Kidney glomerular epithelial cell (primary cell): ENCODE data around the gene MRPS35.

ENCODE experiments used
- DNase-seq: peaks from one replicate; lab custom pipeline; 2025; lab: John Stamatoyannopoulos, UW

MRPS35 gene

DNA sequence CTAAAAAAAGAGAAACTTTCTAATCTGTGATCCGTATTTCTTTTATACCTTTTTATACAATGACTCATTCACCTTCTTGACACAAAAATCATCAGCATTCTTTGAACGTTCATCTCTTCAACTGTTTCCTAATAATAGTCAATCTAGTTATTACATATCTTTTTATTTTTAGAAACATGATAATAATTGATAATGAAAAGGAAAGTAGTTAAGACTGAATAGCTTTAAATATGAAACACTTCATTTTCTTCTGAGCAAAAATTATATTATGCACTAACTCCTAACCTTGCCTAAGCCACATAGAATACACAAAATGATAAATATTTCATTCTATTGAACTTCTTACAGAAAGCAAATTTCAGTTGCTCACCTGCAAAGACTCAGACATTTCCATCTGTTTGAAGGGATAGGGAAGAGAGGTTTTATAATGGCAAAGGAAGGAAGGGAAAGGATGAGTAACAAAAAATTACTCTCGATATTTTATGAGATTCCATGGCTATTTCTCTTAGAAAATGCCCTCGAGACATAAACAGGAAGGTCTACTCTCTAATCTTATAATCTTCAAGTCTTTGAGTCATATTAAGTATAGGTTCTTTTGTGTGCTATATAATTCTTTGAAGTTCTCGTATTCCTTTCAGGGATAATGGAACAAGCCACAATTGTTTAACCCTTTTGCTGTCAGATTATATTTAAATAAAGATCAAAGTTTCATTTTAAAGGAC, 61.9 kb downstream of the MRPS35 start:
- DNase-seq = no peak

DNA sequence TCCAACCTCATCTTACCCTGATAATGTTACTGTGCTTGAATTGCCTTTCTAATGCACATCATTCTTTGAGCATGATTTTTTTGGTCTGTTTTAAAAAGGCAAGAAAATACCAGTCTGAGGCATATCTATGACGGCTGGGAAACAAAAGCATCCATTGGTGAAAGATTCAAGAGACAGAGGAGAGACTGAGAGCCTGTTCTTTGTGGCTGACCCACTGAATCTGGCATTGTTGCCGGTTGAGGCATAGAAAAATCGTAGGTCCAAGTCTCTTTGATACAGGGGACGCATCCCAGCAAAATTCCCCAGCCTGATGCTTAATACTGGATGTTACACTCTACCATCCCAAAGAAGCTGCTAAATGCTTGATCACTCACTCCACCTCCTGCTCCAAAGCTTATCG, 66.5 kb downstream of the MRPS35 start:
- no peak for DNase-seq

DNA sequence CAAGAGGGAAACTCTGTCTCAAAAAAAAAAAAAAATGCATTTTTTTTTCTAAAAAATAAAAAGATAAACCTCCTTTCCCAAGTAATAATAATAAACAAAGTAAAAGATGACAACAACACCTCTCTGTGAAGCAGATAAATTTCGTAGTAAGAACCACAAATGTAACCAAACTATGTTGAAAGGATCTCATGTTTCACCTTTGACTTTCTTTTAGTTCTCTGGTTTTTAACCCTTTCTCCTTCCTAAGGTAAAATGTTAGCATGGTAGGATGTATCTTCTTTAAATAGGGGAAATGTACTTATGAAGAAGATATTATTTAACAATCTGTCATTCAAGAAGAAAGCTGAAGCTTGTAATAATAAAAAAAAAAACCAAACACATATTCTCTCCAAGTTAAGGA, 67.6 kb downstream of the MRPS35 start:
- DNase-seq = no peak

DNA sequence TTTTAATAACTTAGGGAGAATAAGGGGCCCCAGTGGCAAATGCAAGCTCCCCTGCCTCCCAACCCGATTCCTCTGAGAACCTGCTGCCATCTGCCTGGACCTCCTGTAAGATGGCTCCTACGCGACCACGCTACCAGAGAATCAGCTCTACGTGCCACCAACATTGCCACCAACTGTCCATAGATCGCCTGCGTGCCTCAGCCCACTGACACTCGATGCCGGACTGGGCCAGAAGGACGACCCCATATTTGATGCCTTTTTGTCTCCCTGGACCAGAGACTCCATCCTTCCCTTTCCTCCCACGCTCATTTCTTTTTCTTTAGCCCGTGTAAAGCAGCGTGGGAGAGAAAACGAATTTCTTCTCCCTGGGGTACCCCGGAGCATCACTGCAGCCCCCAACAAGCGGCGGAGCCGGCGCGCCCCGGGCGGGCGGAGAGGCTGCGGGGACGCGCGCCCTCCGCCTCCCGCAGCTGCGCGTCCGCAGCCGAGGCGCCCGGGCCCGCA, 68.8 kb downstream of the MRPS35 start:
- DNase-seq = no peak

- peak; percentile 69 for DNase-seq
Observed at GRCh38 chr12:27779920-27780611, 69.4 kb downstream of the MRPS35 start, which contains the start of the genes KLHL42 and MANSC4. Gene KLHL42 (plus strand): TSS chr12:27780233. CDS start chr12:27780331, 98 bp downstream. Gene MANSC4 (minus strand): TSS chr12:27780236. CDS start chr12:27771276, 8,960 bp downstream.

- DNase-seq = peak; percentile 13
Observed at GRCh38 chr12:27780612-27781408, 70.2 kb downstream of the MRPS35 start.

- no peak for DNase-seq
Observed at GRCh38 chr12:27781680-27782079, 71.0 kb downstream of the MRPS35 start.

DNA sequence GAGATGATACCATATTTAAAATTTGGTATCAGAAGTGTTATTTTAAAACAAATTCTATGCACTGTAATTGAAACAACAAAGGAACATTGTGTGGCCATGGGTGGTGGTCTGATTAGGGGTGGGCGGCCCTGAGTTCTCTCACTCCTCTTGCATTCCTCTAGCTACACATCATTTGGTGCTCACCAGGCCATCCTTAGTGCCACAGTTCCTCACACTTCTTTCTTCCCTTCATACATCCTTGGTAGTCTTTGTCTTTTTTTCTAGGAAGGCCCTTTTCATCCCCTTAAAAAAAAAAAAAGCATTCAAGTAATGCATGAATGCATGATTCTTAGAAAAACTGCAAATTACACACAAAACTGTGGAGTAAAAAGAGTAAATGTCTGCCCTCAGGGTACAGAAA, 71.8 kb downstream of the MRPS35 start:
- DNase-seq = no peak

DNA sequence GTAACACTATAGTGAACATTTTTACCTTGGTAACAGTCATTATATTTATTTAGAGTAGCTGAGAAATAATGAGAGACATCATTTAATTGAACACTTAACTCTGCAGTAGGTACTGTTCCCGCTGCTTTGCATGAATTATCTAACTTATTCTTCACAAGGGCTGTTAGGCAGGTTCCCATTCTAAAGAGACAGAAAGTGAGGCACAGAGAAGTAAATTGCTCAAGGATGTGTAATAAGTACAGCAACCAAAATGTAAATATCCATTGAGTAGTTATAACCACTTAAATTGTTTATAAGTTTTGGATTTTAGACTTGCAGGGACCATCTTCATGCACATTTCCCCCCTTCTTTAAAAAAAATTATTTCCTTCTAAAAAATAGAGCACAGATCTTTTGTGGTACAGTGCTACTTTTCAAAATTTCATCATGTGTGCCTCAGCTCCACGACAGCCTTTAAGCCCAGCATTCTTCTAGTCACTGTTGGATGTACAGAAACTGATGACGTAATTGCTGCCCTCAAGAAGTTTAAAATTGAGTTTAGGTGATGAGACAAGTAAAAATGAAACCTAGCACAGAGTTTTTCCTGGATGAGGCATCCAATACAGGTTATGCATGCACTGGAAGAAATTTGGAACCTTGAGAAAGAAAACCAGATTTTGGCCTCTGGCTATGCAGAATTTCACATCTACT, 75.4 kb downstream of the MRPS35 start:
- no peak for DNase-seq

DNA sequence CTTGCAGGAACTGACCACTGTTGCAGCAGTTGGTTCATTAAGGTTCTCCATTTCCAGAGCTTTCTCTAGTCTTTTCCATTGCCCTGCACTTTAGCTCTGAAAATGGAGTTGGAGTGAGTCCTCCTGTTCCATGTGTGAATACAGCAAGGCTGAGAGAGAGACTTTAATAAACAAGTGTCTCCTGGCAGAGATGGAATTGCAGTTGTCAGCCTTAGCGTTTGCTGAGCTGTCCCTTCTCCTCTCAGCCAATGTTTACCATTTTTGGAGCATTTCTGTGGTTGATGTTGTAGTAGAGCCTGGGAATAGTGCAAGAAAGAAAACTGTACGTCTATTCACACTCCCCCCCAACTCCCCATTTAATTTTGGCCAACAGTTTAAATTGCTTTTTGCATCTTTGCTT, 76.9 kb downstream of the MRPS35 start:
- no peak for DNase-seq

DNA sequence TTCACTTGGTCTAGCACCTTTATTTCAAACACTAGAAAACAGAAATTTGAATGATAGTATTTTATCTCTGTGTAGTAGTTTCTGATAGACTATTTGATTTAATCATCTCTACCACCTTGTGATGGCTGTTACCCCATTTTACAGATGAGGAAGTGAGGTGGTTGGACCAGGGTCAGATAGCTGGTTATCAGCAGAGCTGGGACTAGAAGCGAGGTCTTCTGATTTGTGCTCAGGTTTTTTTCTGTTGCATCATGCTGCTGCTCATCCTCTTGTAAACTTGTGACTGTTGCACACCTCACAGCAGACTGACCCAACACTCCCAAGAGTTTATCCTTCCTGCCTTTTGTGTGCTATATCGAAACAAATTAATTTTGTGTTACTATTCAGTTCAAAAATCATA, 79.5 kb downstream of the MRPS35 start:
- no peak for DNase-seq

GRCh38 chr12:27794818-27795584, 84.4 kb downstream of the MRPS35 start:
- no peak for DNase-seq

- no peak for DNase-seq
Observed at GRCh38 chr12:27796128-27796527, 85.5 kb downstream of the MRPS35 start.

DNA sequence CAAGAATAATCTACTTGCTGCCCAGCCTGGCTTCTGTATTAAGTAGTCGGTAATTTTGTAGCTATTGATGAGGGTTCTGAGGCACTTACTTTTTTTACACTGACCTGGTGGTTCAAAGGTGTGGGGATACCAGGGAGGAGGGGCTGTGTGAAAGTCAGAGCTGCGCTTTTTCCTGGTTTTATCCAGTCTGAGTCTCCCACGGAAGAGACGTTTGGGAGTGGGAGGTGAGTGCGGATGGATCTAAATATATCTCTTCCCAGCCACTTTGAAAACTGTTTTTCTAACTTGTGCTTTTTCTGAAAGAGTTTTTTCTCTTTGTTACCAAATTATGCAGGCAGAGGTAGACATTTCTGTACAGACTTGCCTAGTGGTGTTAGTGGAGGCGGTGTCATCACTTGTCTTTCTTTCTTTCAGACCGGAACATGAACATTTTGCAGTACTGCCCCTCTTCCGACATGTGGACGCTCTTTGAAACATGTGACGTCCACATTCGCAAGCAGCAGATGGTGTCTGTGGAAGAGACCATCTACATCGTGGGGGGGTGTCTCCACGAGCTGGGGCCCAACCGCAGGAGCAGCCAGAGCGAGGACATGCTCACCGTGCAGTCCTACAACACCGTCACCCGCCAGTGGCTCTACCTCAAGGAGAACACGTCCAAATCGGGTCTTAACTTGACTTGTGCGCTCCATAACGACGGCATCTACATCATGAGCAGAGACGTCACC, 86.8 kb downstream of the MRPS35 start:
- no peak for DNase-seq

DNA sequence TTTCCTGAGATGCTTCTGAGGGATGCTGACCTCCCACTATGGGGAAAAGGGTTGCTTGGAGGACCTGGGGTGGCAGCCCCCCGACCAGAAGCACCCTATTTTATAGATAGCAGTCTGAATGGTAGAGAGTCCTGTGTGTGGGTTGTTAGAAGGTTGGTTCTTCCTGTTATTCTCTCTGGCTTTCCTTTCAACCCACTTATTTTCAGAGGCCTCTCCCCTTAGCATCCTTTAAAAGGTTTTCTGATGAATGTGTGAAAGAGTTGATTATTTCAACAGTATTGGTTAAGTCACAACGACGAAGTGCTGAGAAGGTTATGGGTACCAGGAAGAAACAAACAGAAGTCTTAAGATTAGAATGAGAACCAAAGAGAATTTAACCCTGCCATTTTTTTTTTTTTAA, 90.2 kb downstream of the MRPS35 start:
- DNase-seq = no peak

DNA sequence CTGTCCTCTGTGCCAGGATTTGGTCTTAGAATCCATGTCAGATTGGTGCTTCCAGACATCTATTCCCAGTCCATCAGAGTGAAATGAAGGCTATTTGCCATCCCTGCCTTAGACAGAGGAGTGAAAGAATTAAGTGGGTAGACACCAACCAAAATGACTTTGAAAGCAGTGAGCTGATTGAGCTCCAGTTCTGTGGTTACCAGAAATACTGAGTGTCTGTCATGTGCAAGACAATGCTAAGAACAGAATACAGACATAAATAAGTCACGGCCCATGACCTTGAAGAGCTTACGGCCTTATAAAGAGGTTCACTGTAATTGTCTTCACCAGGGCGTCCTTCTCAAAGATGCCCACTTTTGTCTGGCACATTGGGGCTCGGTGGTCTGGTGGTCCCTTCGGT, 91.0 kb downstream of the MRPS35 start:
- no peak for DNase-seq

GRCh38 chr12:27802511-27802910, 91.9 kb downstream of the MRPS35 start:
- DNase-seq = no peak

DNA sequence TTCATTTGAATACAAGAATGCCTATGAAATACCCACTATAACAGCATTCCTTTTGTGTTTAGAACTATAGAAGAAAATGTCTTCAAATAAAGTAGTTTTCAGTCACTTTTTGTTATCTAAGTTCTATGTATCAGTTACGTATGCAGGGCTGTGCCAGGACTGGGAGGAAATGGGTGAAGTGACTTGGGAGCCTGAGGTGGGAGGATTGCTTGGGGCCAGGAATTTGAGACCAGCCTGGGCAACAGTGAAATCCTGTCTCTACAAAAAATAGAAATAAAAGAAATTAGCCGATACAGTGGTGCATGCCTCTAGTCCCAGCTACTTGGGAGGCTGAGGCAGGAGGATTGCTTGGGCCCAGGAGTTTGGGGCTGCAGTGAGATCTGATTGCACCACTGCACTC, 92.3 kb downstream of the MRPS35 start:
- DNase-seq = no peak

DNA sequence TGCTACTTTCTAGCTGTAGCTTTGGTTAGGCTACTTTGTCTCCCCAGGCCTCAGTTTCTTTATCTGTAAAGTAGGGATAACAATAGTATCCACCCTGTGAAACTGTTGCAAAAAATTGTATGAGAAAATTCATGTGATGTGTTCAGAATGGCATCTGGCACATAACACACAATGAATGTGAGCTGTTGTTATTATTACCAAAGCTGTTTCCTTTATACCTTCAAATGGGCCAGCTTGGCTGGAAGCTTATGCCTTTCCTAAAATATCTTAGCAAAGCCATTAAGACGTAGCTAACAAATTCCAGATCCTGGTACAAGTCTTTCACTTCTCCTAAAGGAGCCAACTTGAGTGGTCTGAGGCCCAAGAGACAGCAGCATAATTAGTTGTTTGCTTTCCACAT, 94.6 kb downstream of the MRPS35 start:
- DNase-seq = no peak
